ENCODE results near the gene ZFPM1. TPM values are rescaled to one million over a fixed set of nuclear protein-coding genes. Genes with fewer than 3 reads are reported as not detected.

ZFPM1 gene
- polyA plus RNA-seq, 1 of the 3 experiments (the other 2 are of a cell fraction), result 1.2 TPM

GRCh38 chr16:88532434-88533241 is 79.6 kb downstream of the ZFPM1 start:
- Histone ChIP-seq H3K79me2 (ENCODE audit: insufficient read depth) (no peaks in the 10 kb centered on the region), H3K27ac (ENCODE audit: low read depth in 2 of 2, low read length in 1 of 2) (no peak overlapping the region), H3K4me1 (ENCODE audit: control insufficient read depth in 1 of 2, insufficient read depth in 2 of 2, low read depth in 1 of 2, low read length in 1 of 2) (no peaks in the 10 kb centered on the region; a peak in 1 of 4 replicates), H3K9ac (no peak overlapping the region), H2AFZ (ENCODE audit: low read depth) (no peak overlapping the region), H3K9me3 (no peaks in the 10 kb centered on the region), H3K4me3 (ENCODE audit: low read depth in 2 of 2, low read length in 1 of 2) (no peak overlapping the region), H3K36me3 (replicated peaks in 1 of 2; ENCODE audit: control insufficient read depth in 1 of 2, insufficient read depth in 2 of 2, low read length in 1 of 2) (peaks cover 0 to 6% of the 10 kb centered on the region in 2 experiments), H4K20me1 (ENCODE audit: insufficient read depth) (0 out of 2 replicates have a peak, but pooled peaks cover 6% of the 10 kb centered on the region), H3K4me2 (no peak overlapping the region), H3F3A (replicated peaks; ENCODE audit: insufficient read depth) (peaks cover 2% of the 10 kb centered on the region), H3K27me3 (ENCODE audit: insufficient read depth) (no peaks in the 10 kb centered on the region), H3K9me2 (no peaks in the 10 kb centered on the region)
- ChIA-PET CTCF (interaction anchor here (0.7 to 1.8 kb wide), 6 partner anchors 26 to 95 kb away, joined by 3 to 6 read pairs (median 4); no protein-coding TSS in a partner anchor), POLR2A (no interaction called here)
- TF ChIP-seq USF1 (IDR thresholded peaks at IDR 0.05; ENCODE audit: borderline replicate concordance, low read depth), result no peak
- no peak for TF ChIP-seq NRF1 (IDR thresholded peaks at IDR 0.05; ENCODE audit: low read depth, low read length)
- no peak for TF ChIP-seq MAX (IDR thresholded peaks at IDR 0.05; ENCODE audit: low read depth)
- no peak for DNase-seq
- 91% methylated on average over 22 of the region's 37 CpGs for WGBS (ENCODE audit: low lambda C conversion rate)

- Histone ChIP-seq H2AFZ (ENCODE audit: low read depth) (no peak overlapping the region), H3K36me3 (replicated peaks in 1 of 2; ENCODE audit: control insufficient read depth in 1 of 2, insufficient read depth in 2 of 2, low read length in 1 of 2) (peaks cover 0 to 6% of the 10 kb centered on the region in 2 experiments), H3K9me2 (no peaks in the 10 kb centered on the region), H3K4me3 (ENCODE audit: low read depth in 2 of 2, low read length in 1 of 2) (no peak overlapping the region), H3K4me2 (no peak overlapping the region), H3K9me3 (no peaks in the 10 kb centered on the region), H4K20me1 (ENCODE audit: insufficient read depth) (0 out of 2 replicates have a peak, but pooled peaks cover 6% of the 10 kb centered on the region), H3K27me3 (ENCODE audit: insufficient read depth) (no peaks in the 10 kb centered on the region), H3K4me1 (ENCODE audit: control insufficient read depth in 1 of 2, insufficient read depth in 2 of 2, low read depth in 1 of 2, low read length in 1 of 2) (no peaks in the 10 kb centered on the region; a peak in 1 of 4 replicates), H3K9ac (no peak overlapping the region), H3K79me2 (ENCODE audit: insufficient read depth) (no peaks in the 10 kb centered on the region), H3K27ac (ENCODE audit: low read depth in 2 of 2, low read length in 1 of 2) (no peak overlapping the region), H3F3A (replicated peaks; ENCODE audit: insufficient read depth) (peaks cover 2% of the 10 kb centered on the region)
- DNase-seq, result no peak
- POLR2A ChIA-PET, result no interaction called here
- TF ChIP-seq MXI1 (IDR thresholded peaks at IDR 0.05; ENCODE audit: low read depth, low read length) (no peak), RXRA (IDR thresholded peaks at IDR 0.05; ENCODE audit: borderline replicate concordance, low read depth) (no peak), JUND (IDR thresholded peaks at IDR 0.05) (no peak)
- CTCF ChIA-PET, result interaction anchor here (0.7 to 1.8 kb wide), 3 partner anchors 25 to 96 kb away, joined by 3 to 4 read pairs (median 4); no protein-coding TSS in a partner anchor
- 89% methylated on average over 33 of the region's 79 CpGs for WGBS (ENCODE audit: low lambda C conversion rate)
These were observed 80.4 kb downstream of the ZFPM1 start for GRCh38 chr16:88533381-88533917.

GRCh38 chr16:88533932-88534637 is 81.0 kb downstream of the ZFPM1 start:
- ChIA-PET POLR2A (no interaction called here), CTCF (interaction anchor here (1.4 kb wide), 1 partner anchor 96 kb away, joined by 4 read pairs; no protein-coding TSS in a partner anchor)
- DNase-seq, result peak; percentile 78
- Histone ChIP-seq H3K79me2 (ENCODE audit: insufficient read depth) (no peaks in the 10 kb centered on the region), H3K9me2 (no peaks in the 10 kb centered on the region), H3K4me3 (ENCODE audit: low read depth in 2 of 2, low read length in 1 of 2) (peak overlapping the region in 1 of 2 experiments; percentile 36; a peak in 2 of 4 replicates), H3K36me3 (replicated peaks in 1 of 2; ENCODE audit: control insufficient read depth in 1 of 2, insufficient read depth in 2 of 2, low read length in 1 of 2) (peaks cover 0 to 6% of the 10 kb centered on the region in 2 experiments), H3K27ac (ENCODE audit: low read depth in 2 of 2, low read length in 1 of 2) (no peak overlapping the region; a peak in 1 of 4 replicates), H2AFZ (ENCODE audit: low read depth) (no peak overlapping the region), H3K9ac (no peak overlapping the region), H3K4me1 (ENCODE audit: control insufficient read depth in 1 of 2, insufficient read depth in 2 of 2, low read depth in 1 of 2, low read length in 1 of 2) (peaks cover 0 to 4% of the 10 kb centered on the region in 2 experiments; a peak in 1 of 4 replicates), H4K20me1 (ENCODE audit: insufficient read depth) (0 out of 2 replicates have a peak, but pooled peaks cover 6% of the 10 kb centered on the region), H3K27me3 (ENCODE audit: insufficient read depth) (no peaks in the 10 kb centered on the region), H3K4me2 (no peak overlapping the region), H3F3A (replicated peaks; ENCODE audit: insufficient read depth) (peaks cover 2% of the 10 kb centered on the region), H3K9me3 (no peaks in the 10 kb centered on the region)
- WGBS (ENCODE audit: low lambda C conversion rate), result 67% methylated on average over 46 of the region's 114 CpGs
- TF ChIP-seq ELF1 (IDR thresholded peaks at IDR 0.05) (0 out of 2 replicates have a peak, but pooled peaks have one; percentile 7), GABPA (IDR thresholded peaks at IDR 0.05; ENCODE audit: low read depth) (peak; percentile 52), PBX3 (IDR thresholded peaks at IDR 0.05) (no peak), MEF2A (IDR thresholded peaks at IDR 0.05; ENCODE audit: borderline replicate concordance, low read depth) (no peak), SMC3 (IDR thresholded peaks at IDR 0.05; ENCODE audit: low read depth, low read length) (no peak), FOXM1 (IDR thresholded peaks at IDR 0.05; ENCODE audit: low read depth) (no peak), JUND (IDR thresholded peaks at IDR 0.05) (no peak), TCF12 (IDR thresholded peaks at IDR 0.05) (no peak), EP300 (IDR thresholded peaks at IDR 0.05; ENCODE audit: borderline replicate concordance in 1 of 2, low read depth in 1 of 2, low read length in 1 of 2) (no peak), SIN3A (IDR thresholded peaks at IDR 0.05; ENCODE audit: borderline replicate concordance, low read depth, low read length) (no peak), CHD2 (IDR thresholded peaks at IDR 0.05; ENCODE audit: low read length, partially characterized antibody) (no peak), RCOR1 (IDR thresholded peaks at IDR 0.05; ENCODE audit: low read length) (no peak)

Data from SK-N-SH (cell line).